GM23338 (cell line): ENCODE measurements around the gene RNFT2.

Experiments
- EZH2 ChIP-seq: fragments of 200-600 bp; sonication (generic); IDR thresholded peaks from one replicate; pipeline ENCODE4 v1.8.0; 2017; ENCODE audit warnings: antibody characterized with exemption, mild to moderate bottlenecking, low read depth; ENCODE audit not compliant: unreplicated experiment
- EZH2phosphoT487 ChIP-seq: fragments of 200-600 bp; sonication (generic); IDR thresholded peaks from one replicate; pipeline ENCODE4 v1.8.1; 2018; ENCODE audit warnings: antibody characterized with exemption; ENCODE audit not compliant: unreplicated experiment
- POLR2AphosphoS5 ChIP-seq: IDR thresholded peaks from 2 replicates; pipeline ENCODE4 v1.6.1; 2016; ENCODE audit warnings: antibody characterized with exemption, low read depth
- TF ChIP-seq, protein P1 (sequence below): IDR thresholded peaks from one replicate; pipeline ENCODE4 v1.6.1; 2018; ENCODE audit warnings: antibody characterized with exemption; ENCODE audit not compliant: unreplicated experiment
- TF ChIP-seq, protein P2 (sequence below), 2 experiments: fragments of 200-600 bp in 1 of 2; sonication (generic) in 1 of 2; conservative IDR thresholded peaks; 2 replicates each; pipeline versions ENCODE4 v1.5.1 to v1.6.1; 2016 to 2017; ENCODE audit warnings: antibody characterized with exemption in 2 of 2, low read depth in 2 of 2, mild to moderate bottlenecking in 2 of 2, moderate library complexity in 1 of 2

- TF ChIP-seq POLR2AphosphoS5 (no peak), EZH2phosphoT487 (no peak), EZH2 (no peak)
- TF ChIP-seq, protein P1, sequence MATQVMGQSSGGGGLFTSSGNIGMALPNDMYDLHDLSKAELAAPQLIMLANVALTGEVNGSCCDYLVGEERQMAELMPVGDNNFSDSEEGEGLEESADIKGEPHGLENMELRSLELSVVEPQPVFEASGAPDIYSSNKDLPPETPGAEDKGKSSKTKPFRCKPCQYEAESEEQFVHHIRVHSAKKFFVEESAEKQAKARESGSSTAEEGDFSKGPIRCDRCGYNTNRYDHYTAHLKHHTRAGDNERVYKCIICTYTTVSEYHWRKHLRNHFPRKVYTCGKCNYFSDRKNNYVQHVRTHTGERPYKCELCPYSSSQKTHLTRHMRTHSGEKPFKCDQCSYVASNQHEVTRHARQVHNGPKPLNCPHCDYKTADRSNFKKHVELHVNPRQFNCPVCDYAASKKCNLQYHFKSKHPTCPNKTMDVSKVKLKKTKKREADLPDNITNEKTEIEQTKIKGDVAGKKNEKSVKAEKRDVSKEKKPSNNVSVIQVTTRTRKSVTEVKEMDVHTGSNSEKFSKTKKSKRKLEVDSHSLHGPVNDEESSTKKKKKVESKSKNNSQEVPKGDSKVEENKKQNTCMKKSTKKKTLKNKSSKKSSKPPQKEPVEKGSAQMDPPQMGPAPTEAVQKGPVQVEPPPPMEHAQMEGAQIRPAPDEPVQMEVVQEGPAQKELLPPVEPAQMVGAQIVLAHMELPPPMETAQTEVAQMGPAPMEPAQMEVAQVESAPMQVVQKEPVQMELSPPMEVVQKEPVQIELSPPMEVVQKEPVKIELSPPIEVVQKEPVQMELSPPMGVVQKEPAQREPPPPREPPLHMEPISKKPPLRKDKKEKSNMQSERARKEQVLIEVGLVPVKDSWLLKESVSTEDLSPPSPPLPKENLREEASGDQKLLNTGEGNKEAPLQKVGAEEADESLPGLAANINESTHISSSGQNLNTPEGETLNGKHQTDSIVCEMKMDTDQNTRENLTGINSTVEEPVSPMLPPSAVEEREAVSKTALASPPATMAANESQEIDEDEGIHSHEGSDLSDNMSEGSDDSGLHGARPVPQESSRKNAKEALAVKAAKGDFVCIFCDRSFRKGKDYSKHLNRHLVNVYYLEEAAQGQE: no peak
- TF ChIP-seq, protein P2, sequence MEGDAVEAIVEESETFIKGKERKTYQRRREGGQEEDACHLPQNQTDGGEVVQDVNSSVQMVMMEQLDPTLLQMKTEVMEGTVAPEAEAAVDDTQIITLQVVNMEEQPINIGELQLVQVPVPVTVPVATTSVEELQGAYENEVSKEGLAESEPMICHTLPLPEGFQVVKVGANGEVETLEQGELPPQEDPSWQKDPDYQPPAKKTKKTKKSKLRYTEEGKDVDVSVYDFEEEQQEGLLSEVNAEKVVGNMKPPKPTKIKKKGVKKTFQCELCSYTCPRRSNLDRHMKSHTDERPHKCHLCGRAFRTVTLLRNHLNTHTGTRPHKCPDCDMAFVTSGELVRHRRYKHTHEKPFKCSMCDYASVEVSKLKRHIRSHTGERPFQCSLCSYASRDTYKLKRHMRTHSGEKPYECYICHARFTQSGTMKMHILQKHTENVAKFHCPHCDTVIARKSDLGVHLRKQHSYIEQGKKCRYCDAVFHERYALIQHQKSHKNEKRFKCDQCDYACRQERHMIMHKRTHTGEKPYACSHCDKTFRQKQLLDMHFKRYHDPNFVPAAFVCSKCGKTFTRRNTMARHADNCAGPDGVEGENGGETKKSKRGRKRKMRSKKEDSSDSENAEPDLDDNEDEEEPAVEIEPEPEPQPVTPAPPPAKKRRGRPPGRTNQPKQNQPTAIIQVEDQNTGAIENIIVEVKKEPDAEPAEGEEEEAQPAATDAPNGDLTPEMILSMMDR (conservative IDR thresholded peaks at IDR 0.05; ENCODE audit: low read depth in 2 of 2): no peak
Observed at GRCh38 chr12:116783525-116784237, 45.6 kb downstream of the RNFT2 start.
